ENCODE results near the gene LIMS2.
A peak's percentile ranks its signal among the peaks of the same experiment; 100 is the strongest.

The LIMS2 gene

DNA sequence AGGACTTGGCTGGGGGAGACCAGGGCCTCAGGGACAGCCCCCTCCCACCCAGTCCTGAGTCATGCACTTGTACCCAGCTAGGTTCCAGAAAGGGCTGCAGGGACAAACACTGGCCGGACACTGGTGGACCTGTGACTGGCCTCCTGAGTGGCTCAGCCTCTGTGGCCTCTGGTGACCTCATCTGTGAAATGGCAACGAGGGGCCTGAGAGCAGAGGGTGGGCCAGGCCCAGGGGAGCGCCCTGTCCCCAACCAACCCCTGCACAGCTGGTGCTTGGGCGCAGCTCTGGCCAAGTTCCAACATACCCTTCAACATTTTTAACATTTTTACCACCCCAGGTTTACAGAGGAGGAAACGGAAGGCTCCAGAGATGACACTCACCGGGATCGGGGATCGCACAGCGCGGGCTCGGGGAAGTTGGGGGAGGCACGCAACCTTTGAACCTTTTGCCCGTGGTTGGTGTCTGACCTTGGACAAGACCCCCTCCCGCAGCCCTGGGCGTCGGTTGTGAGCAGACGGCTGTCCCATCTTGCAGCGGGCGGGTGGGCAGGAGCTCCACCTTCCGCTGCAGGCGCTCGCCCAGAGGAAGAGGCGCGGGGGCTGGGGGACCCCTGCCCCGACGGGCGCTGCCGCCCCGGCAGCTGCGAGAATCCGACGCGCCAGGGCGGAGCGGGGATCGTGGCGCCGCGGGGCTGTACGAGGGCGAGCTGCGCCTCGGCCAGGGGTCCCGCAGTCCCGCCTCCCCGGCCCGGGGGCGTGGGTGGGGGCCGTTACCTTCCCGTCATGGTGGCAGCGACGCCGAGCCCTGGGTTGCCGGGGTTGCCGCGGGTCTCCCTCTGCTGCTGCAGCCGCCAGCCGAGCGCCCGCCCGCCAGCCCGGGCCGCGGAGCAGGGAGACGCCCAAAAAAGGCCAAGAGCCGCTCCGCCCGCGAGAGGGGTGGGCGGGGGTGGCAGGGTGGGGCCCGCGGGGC, 805 bp downstream of the LIMS2 start:
- peak; percentile 21 to 34 for ATAC-seq

DNA sequence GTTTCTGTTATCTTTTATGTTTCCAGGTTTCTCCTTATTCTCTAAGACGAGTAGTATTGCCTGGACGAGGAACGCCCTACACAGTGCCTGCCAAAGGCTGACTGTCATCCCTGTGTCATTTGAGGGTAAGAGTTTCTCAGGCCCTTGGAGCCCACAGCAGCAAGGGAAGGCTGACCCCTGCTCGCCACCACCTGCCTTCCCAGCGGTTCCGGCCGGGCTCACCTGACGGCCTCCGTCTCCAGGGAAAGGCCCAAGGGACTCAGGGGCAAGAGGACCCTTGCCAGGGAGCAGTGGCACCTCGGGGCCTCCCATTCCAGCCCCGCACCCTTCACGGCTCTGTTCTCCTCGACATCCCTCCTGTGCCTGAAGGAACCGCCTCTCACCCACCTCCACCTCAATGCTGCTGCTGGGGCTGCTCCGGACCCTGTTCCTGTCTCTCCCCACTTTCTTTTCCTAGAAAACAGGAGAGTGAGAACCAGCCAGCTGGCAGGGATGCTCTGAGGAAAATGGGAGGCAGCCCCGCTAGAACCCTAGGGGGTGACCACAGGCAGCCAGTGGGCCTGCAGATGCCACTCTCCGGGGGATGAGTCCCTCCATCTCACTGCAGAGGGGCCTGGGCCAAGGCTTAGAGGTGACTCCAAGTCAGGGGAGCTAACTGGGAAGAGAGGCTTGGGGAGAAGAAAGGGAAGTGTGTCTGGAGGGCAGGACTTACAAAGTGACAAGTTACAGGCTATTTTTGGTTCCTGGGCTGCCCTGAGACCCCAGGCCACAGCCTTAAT, 1.9 kb downstream of the LIMS2 start:
- no peak for ATAC-seq

DNA sequence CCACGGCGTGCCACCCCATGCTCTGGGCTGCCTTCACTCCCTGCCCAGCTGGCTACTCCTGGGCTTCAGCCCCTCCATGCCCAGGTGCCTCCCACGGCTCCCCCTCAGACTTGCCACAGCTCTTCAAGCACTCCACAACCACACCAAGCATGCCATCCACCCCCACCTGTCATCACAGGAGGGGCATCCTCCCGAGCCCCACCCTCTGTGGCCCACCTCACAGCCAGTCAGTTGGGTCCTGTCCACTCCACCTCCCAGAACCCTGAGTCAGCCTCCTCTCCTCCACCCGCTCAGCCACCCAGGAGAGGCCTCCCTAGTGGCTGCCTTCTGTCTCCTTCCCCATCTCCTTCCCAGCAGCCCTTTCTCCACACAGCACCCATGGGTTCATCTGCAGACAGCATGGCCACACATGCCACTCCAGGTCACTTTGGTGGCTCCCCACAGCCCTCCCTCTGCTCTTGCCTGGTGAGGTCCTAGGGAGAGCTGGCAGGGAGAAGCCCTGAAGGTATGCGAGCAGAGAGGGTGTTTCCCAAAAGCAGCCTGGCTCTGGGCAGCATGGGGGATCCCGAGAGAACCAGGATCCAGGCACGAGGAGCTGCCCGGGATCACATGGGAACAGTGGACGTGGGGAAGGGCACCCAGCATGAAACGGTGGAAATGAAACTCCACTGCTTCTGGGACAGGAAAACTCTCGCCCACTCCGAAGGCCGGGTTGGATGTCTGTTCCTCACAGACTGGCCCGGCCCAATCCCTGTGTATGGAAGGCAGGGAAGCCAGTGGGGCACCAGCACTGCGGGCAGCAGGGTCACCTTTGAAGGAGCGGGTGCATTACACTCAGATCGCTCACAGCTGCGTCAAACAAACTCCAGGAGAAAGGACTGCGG, 2.7 kb downstream of the LIMS2 start:
- no peak for ATAC-seq

DNA sequence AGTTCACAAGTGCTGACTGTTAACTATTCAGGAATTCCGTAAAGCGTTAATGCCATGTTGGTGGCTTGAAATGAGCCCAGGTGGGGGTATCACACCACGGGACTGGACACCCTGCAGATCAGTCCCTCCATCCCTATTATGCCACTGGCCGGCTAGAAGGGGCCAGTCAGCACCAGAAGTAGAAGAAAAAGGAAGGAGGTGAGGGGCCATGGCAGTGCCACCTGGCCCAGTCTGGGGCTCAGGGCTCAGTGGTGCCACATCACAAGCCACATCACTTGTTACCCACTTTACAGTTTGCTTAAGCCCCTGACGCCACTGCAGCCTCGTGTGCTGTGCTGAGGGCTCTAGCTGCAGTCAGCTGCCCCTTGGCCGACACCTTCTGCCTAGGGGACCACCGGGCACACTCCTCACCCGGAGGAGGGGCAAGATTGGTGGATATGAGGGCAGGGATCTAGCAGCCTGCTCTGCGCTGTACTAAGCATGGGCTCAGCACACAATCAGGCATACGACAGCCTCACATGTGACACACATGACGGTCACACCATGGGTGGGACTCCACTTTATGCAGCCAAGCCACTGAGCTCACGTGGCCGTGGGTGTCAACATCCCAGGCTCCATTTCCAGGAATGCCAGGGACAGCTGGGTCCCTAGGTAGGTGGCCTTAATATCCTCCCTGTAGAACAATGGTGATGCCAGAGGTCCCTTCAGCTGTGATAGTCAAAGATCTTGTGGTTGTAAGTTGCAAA, 3.6 kb downstream of the LIMS2 start:
- ATAC-seq = no peak

DNA sequence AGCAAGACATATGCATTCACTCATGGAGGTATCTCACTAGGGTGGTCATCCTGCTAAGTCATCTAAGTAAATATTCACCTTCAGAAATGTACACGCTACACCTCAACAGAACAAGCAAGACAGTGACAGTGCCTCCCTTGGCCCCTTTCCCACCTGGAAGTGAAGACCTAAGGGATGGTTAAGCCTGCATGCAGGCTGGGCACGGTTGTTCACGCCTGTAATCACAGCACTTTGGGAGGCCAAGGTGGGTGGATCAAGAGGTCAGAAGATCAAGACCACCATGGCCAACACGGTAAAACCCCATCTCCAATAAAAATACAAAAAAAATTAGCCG, 4.4 kb downstream of the LIMS2 start:
- no peak for ATAC-seq

DNA sequence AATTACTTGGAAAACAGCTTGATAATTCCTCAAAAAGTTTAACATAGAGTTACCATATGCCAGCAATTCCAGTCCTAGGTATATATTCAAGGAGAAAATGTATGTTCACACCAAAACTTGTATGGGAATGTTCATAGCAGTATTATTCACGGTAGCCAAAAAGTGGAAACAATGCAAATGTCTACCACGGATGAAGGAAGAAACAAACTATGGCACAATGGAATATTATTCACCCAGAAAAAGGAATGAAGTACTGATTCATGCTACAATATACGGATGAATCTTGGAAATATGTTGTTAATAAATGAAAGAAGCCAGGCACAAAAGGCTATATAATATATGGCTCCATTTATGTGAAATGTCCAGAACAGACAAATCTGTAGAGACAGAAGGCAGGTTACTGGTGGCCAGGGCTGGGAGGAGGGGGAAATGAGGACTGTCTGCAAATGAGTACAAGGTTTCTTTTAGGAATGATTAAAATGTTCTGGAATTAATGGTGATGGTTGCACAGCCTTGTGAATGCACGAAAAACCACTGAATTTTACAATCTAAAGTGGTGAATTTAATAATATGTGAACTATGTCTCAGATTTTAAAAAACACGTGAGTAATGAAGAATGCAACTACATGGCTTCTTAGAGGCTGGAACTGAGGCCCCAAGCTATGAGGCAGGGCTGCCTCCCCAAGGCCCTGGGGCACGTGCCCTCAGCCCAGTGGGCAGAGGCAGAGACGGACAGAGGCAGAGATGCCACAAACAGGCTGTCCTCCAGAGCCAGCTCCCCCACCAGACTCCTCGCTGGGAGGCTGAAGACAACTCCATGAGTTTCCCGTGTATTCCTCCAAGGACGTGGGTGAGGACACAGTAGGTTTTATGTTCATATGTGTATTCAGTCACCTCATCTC, 5.0 kb downstream of the LIMS2 start:
- no peak for ATAC-seq

DNA sequence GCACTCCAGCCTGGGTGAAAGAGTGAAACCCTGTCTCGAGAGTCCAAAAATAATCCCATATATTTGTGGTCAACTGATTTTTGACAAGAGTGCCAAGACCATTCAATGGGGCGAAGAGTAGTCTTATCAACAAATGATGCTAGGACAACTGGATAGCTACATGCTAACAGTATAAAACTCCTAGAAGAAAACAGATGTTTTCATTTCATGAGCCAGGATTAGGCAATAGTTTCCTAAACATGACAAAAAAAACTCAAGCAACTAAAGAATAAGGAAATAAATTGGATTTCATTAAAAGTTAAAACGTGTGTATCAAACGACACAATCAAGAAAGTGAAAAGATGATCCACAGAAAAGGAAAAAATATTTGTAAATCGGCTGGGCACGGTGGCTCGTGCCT, 6.3 kb downstream of the LIMS2 start:
- no peak for ATAC-seq

DNA sequence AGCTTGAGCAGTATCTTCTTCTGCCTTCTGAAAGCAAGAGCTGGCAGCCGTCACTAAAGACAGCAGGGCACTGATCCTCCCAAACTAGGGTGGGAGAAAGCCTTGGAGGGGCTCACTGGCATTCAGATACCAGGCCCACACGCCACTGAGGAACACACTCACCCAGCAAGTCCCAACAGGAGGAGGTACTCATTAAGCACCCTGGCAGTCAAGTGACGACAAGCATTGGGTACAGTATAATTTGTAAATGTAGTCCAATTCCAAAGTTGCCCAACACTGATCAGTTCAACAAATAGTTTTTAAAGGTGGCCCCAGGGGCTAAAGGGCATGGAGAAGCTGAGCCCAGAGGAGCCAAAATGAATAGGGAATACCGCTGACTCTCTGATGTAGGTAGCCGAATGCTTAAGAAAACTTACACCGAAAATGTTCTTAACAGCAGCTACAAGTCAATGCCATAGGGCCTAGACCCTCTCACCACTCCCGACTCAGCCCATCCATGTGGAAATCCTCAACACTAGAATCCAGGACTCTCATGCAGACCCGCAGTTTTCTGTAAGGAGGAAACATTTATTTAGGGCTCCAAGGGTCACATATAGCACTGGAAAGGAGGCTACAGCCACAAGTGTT, 9.9 kb downstream of the LIMS2 start:
- ATAC-seq = no peak

DNA sequence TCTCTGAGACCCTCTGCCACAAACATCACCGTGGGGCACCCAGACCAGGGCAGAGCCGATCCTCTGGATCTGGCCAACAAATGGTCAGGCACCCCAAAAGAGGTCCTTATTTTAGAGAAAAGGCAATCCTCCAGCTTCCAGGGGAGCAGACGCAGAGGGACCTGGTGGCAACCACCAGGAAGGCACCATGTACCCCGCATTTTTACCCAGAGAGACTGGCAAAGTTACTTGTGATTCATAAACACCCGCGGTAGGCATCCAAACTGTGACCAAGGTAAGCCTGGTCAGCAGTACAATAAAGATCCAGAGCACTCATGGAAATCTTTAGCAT, 10.5 kb downstream of the LIMS2 start:
- ATAC-seq = no peak

DNA sequence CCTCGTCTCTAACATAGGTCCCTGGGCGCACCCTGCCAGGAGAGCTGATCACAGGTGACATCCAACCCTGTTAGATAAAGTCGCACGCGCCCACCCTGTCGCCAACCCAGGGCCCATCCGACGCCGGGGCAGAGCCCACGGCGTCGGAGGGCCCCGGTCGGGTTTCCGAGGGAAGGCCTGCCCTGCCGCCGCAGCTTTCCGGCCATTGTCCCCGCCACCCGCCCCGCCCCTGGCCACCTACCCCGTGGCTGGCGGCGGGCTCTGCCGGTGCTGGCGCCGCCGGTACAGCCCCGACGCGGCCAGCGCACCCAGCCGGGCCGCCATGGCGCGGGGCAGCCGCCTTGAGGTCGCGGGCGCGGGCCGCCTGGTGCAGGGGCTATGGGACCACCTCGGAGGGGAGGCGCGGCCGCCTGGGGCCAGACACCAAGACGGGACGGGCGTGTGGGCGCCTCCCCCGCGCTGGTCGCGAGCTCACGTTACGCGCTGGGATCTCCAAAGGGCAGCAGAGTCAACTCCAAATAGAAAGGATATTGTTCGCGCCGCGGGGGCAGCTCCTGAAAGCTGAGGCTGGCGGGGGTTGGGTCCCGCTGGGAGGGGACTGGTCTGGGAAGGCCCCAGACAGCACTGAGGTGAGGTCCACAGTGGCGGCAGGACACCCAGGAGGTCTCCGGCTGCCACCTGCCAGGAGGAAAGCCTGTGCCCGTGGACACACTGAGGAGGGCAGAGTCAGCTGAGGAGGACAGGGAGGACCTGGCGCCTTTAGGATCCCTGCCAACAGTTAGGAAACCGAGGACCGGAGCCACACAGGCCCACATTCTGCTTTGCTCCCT, 11.1 kb downstream of the LIMS2 start:
- ATAC-seq = no peak

DNA sequence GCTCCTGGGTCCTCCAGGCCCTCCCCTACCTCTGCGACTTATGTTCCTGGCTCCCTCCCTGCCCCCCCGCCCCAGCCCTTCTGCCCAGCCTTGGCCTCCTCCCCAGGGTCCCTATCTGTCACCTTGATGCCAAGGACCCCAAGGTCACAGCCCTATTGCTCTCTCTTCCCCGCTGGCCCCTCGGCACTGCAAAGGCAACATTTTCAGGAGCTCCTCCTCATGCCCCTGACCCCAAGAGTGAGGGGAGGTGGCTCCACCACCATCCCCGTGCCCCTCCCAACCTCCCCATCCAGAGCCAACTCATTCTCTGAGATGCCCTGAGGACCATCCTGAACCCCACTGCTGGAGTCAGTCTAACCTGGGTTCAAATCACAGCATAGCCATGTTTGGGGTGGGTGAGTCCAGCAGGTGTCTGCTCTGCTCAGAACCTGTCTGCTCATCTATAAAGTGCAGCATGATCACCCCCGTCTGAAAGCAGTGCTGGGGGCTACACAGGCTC, 11.7 kb downstream of the LIMS2 start:
- no peak for ATAC-seq

DNA sequence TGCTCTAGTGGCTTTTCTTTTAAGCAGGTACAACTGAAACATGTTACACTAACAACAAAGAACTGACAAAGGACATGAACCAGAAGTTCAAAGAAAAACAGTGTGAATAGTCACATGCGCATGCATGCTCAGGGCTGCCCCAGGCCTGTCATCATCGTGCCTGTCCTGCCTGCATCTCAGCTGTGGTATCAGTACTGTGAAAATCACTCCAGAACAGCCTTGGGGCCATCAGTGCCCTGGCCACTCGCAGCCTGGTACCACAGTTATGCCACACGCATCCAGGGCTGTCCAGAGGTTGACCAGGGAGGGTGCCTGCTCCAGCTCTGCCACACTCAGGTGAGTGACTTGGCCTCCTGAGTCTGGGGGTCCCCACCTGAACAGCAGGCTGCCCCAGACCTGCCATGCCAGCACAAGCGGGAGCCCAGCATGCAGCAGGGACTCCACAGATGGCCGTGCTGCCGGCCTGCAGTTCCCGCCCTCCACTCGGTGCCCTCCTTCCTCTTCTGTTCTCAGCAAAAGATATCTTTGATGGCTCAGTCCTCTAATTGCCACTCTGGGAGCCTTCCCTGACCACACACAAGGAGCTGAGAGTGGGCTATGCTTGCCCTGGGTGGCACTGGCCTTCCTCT, 12.3 kb downstream of the LIMS2 start:
- no peak for ATAC-seq

DNA sequence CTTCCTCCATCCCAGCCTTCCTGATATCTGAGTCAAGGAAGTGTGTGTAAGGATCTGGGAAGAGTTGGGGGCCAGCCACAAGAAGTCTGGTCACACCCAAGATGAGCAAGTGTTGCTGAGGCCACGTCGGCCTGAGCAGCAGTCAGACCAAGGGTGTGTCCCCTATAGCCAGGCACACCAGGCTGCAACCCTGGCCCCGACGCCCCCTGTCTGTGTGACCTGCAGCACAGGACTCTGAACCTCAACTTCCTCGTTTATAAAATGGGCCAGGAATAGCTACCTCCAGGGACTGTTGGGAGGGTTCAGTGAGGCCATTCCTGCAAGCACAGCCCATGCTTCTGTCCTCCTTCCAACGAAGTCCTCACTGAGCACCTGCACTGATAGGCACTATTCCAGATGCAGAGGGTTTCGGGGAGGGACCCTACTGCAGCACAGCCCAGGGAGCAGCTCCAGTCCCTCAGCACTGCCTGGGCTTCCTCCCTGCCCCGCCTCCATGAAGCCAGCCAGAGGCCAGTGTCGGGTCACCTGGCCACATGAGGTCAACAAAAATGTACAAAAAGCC, 13.3 kb downstream of the LIMS2 start:
- ATAC-seq = no peak

DNA sequence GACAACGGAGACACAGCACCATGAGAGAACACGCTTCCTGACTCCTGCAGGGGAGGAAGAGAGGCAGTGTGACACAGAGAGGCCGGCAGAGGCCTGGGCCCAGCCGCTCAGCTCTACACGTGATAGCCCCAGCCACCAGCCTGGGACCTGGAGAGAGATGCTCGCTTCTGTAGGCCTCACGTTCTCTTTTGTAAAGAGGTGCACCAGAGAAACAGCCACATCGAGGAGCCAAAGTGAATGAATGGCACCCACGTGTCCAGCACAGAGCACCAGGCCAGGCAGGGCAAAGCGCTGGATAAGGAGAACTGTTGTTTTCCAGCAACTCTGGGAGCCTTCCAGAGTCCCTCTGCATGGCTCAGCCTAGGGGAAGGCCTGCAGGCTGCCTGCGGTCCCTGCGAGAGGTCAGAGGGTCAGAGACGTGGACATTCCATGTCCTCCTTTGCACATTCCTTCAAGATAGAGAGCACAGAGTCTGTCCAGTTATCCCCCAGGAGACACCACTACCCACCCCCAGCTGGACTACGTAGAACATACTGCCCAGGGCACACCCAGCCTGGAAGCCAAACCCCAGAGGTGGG, 14.2 kb downstream of the LIMS2 start:
- no peak for ATAC-seq

DNA sequence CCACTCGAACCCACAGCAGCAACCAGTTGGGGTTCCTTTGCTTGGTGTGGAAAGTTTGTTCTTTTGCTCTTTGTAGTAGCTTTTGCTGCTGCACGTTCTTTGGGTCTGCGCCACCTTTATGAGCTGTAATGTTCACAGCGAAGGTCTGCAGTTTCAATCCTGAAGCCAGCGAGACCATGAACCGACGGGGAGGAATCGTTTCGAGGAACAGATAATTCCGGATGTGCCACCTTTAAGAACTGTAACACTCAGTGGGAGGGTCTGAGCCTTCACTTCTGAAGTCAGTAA, 15.1 kb downstream of the LIMS2 start:
- no peak for ATAC-seq

DNA sequence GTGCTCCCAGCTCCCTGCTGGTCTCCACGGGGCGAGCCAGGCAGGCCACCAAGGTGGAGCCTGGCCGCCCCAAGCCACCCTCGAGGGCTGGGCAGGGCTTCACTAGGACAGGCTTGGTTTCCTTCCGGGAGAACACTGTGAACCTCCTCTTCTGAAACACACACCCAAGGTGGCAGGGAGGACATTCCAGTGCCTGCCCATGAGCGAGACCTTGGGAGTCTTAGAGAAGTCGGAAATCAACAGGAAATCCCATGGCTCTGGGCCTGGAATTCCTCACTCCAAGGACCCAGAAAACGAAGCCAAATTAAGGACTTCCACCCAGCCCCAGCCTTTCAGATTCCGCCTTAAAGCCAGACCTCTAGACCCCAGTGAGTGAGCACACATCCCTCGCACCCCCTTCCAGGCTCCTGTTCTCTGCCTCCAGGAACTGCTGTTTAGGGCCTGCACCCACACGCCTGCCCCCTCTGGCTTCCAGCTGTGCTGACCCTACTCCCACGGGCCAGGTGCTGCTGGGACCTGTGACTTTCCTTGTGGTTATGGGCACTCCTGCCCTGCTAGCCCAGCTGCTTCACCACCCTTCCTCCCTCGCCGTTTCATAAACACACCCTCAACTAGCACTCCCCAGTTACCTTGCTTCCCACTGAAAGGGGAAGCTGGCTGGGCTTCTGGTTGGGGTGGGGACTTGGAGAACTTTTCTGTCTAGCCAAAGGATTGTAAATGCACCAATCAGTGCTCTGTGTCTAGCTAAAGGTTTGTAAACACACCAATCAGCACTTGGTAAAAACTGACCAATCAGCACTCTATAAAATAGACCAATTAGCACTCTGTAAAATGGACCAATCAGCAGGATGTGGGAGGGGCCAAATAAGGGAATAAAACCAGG, 15.7 kb downstream of the LIMS2 start:
- ATAC-seq = no peak

DNA sequence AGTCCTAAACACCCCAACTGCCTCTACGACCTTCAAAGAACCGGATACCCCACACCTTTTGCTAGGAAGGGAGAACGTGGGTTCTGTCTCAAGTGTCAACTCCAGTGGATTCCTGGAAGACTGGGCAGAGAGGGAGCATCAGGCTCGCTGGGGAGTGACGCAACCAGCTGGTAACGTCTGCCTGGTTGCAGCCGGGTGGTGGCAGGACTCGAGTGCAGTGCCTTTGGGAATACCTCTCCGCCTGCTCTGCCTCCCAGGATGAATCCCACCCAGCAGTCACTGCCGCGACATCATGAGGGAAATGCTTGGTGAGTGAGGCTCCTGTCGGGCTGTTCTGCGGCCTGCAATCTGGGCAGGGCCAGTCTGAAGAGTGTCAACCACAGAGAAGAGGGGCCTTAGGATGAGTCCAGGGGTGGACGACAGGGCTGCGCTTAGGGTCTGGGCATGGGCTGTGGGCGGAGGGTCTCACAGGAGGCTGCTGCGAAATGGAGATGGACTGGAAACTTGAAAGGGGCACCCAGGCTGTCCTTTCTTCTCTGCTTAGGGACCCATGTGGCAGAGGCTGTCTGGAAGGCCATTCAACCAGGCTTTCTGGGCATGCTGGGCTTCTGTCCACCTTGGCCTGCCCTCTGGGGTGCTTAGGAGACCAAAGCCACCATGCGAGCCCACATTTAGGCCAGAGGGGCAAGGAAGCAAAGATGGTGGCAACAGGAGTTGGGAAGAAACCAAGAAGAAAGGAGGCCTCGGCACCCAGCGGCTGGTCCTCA, 16.5 kb downstream of the LIMS2 start:
- ATAC-seq = no peak

Data from activated CD4-positive, CD25-positive, alpha-beta regulatory T cell treated with anti-CD3 and anti-CD28 coated beads, Interleukin-2, amount 50 U/mL, for 24 hours (primary cell).